ENCODE data around the gene TECTA.

- TF ChIP-seq CTCF (IDR thresholded peaks at IDR 0.05) (no peak), RXRA (IDR thresholded peaks at IDR 0.05; ENCODE audit: borderline replicate concordance, low read depth) (no peak), RCOR1 (IDR thresholded peaks at IDR 0.05; ENCODE audit: low read length) (no peak), USF2 (IDR thresholded peaks at IDR 0.05; ENCODE audit: borderline replicate concordance, low read depth, low read length) (no peak), TAF1 (IDR thresholded peaks at IDR 0.05; ENCODE audit: borderline replicate concordance, low read depth, low read length) (no peak), ZBTB33 (IDR thresholded peaks at IDR 0.05; ENCODE audit: borderline replicate concordance, low read depth) (no peak), POLR2AphosphoS5 (IDR thresholded peaks at IDR 0.05; ENCODE audit: low read depth, low read length) (no peak), FOXM1 (IDR thresholded peaks at IDR 0.05; ENCODE audit: low read depth) (no peak), MAX (IDR thresholded peaks at IDR 0.05; ENCODE audit: low read depth) (no peak), EZH2phosphoT487 (IDR thresholded peaks at IDR 0.05; ENCODE audit: borderline replicate concordance, low read depth) (no peak), REST (IDR thresholded peaks at IDR 0.05; ENCODE audit: low read depth, low read length) (no peak), RAD21 (IDR thresholded peaks at IDR 0.05; ENCODE audit: low read length) (no peak), CHD2 (IDR thresholded peaks at IDR 0.05; ENCODE audit: low read length, partially characterized antibody) (no peak), EP300 (IDR thresholded peaks at IDR 0.05; ENCODE audit: borderline replicate concordance in 1 of 2, low read depth in 1 of 2, low read length in 1 of 2) (no peak)
These were observed 29.8 kb upstream of the TECTA start for GRCh38 chr11:121070951-121071845.
